Thoracic aorta (tissue), 2 donors: Measurements from ENCODE around the gene PIANP. TPM values are rescaled to one million over a fixed set of nuclear protein-coding genes. Genes with fewer than 3 reads are reported as not detected.
A peak's percentile ranks its signal among the peaks of the same experiment; 100 is the strongest.

Source experiments
- ATAC-seq: fragments of 150-250 bp; one replicate; pipeline ENCODE4 v1.8.0; 2017; ENCODE audit warnings: low read depth; ENCODE audit not compliant: insufficient number of reproducible peaks, low FRiP score
- DNase-seq: peaks from one replicate; pipeline ENCODE4 v3.0.0-alpha.2; 2020; ENCODE audit warnings: low spot score
- H3K27ac ChIP-seq, 2 donors: fragments of 200-600 bp; sonication (generic); 1 replicate in 1 of 2; 2 replicates in 1 of 2; pipeline ENCODE4 v1.5.1; 2016; ENCODE audit warnings: mild to moderate bottlenecking in 2 of 2, moderate library complexity in 2 of 2
- H3K27me3 ChIP-seq: fragments of 200-600 bp; sonication (generic); replicated peaks from 2 replicates; pipeline ENCODE4 v1.6.0; 2016; ENCODE audit warnings: mild to moderate bottlenecking; ENCODE audit not compliant: insufficient read depth
- H3K36me3 ChIP-seq: fragments of 200-600 bp; sonication (generic); one replicate; pipeline ENCODE4 v1.5.1; 2016
- H3K4me1 ChIP-seq, 2 donors: fragments of 200-600 bp; sonication (generic); 1 replicate in 1 of 2; 2 replicates in 1 of 2; pipeline versions ENCODE4 v1.5.1 to v1.6.0; 2016; ENCODE audit warnings: low read depth in 2 of 2, mild to moderate bottlenecking in 1 of 2; ENCODE audit not compliant: control insufficient read depth in 1 of 2
- H3K4me3 ChIP-seq: fragments of 200-600 bp; sonication (generic); 2 replicates; pipeline ENCODE4 v1.5.1; 2016; ENCODE audit warnings: mild to moderate bottlenecking
- H3K9me3 ChIP-seq: fragments of 200-600 bp; sonication (generic); 2 replicates; pipeline ENCODE4 v1.5.1; 2016
- CTCF ChIP-seq: fragments of 200-600 bp; sonication (generic); IDR thresholded peaks from one replicate; pipeline ENCODE4 v1.5.1; 2019; ENCODE audit warnings: antibody characterized with exemption
- total RNA-seq, 2 donors: library from RNA; depleted of rRNA; stranded (reverse); fragments of >200 nt; gene quantifications; one replicate each; pipeline versions ENCODE4 v1.1.0 to v1.2.3, GENCODE V29; 2016

The PIANP gene
- total RNA-seq, 2 donors from 2014 or later: 3.1 to 4.2 TPM

GRCh38 chr12:6666211-6666610 is 34.4 kb downstream of the PIANP start:
- DNase-seq: no peak
- H3K4me3 ChIP-seq: no peak overlapping the region
- H3K36me3 ChIP-seq: peaks cover 40% of the 10 kb centered on the region
- TF ChIP-seq CTCF: no peak
- no peaks in the 10 kb centered on the region for H3K9me3 ChIP-seq
- H3K4me1 ChIP-seq: peaks cover 8 to 11% of the 10 kb centered on the region in 2 donors
- ATAC-seq: no peak
- no peak overlapping the region for H3K27ac ChIP-seq
- no peaks in the 10 kb centered on the region for H3K27me3 ChIP-seq

- ATAC-seq (no peak), DNase-seq (no peak)
- Histone ChIP-seq H3K4me3 (no peak overlapping the region), H3K27ac (no peak overlapping the region), H3K4me1 (peaks cover 8 to 15% of the 10 kb centered on the region in 2 donors), H3K27me3 (no peaks in the 10 kb centered on the region), H3K36me3 (peaks cover 28% of the 10 kb centered on the region), H3K9me3 (no peaks in the 10 kb centered on the region)
- no peak for TF ChIP-seq CTCF
Observed at GRCh38 chr12:6664902-6665301, 35.7 kb downstream of the PIANP start.

- H3K4me1 ChIP-seq: peaks cover 8 to 15% of the 10 kb centered on the region in 2 donors
- H3K4me3 ChIP-seq: peak within 1 kb of the TSS; percentile 91
- TF ChIP-seq CTCF: no peak
- H3K27me3 ChIP-seq: no peaks in the 10 kb centered on the region
- peak; percentile 97 for DNase-seq
- H3K27ac ChIP-seq: peak within 1 kb of the TSS; percentile 74 to 76
- ATAC-seq: peak; percentile 100
- no peaks in the 10 kb centered on the region for H3K9me3 ChIP-seq
- peaks cover 10% of the 10 kb centered on the region for H3K36me3 ChIP-seq
Observed at GRCh38 chr12:6662906-6663742, 37.5 kb downstream of the PIANP start, which contains the start of gene ING4. Gene ING4, minus strand, starts transcription at chr12:6663119. Its CDS starts 18 bp downstream, at chr12:6663101.

GRCh38 chr12:6662602-6662905 is 38.1 kb downstream of the PIANP start:
- peak overlapping the region; percentile 91 for H3K4me3 ChIP-seq
- peak overlapping the region; percentile 74 to 76 for H3K27ac ChIP-seq
- no peaks in the 10 kb centered on the region for H3K9me3 ChIP-seq
- no peak for ATAC-seq
- TF ChIP-seq CTCF: no peak
- DNase-seq: no peak
- H3K36me3 ChIP-seq: peaks cover 9% of the 10 kb centered on the region
- peaks cover 8 to 15% of the 10 kb centered on the region in 2 donors for H3K4me1 ChIP-seq
- H3K27me3 ChIP-seq: no peaks in the 10 kb centered on the region

GRCh38 chr12:6653987-6654386 is 46.6 kb downstream of the PIANP start:
- no peak for ATAC-seq
- no peaks in the 10 kb centered on the region for H3K4me1 ChIP-seq
- DNase-seq: no peak
- no peak for TF ChIP-seq CTCF
- no peak overlapping the region for H3K4me3 ChIP-seq
- H3K9me3 ChIP-seq: no peaks in the 10 kb centered on the region
- peaks cover 64% of the 10 kb centered on the region for H3K36me3 ChIP-seq
- H3K27ac ChIP-seq: no peak overlapping the region
- no peaks in the 10 kb centered on the region for H3K27me3 ChIP-seq
